G401.6 (cell line): Measurements from ENCODE around the gene MTERF2.

Experiments used
- FAIRE-seq: peaks from 2 replicates; lab custom pipeline; 2012; peaks lifted over from hg19 to GRCh38; lab: Jason Lieb, UNC

MTERF2 gene

GRCh38 chr12:106954462-106955376 is 32.2 kb downstream of the MTERF2 start:
- FAIRE-seq = no peak

GRCh38 chr12:106953352-106954250 is 33.3 kb downstream of the MTERF2 start:
- no peak for FAIRE-seq

GRCh38 chr12:106950591-106950990 is 36.4 kb downstream of the MTERF2 start:
- no peak for FAIRE-seq

- no peak for FAIRE-seq
Measured at GRCh38 chr12:106947461-106947860, 39.5 kb downstream of the MTERF2 start.

GRCh38 chr12:106945261-106945851 is 41.6 kb downstream of the MTERF2 start:
- peak; percentile 94 for FAIRE-seq

GRCh38 chr12:106942775-106943174 is 44.2 kb downstream of the MTERF2 start:
- FAIRE-seq = no peak

GRCh38 chr12:106941481-106942156 is 45.3 kb downstream of the MTERF2 start:
- no peak for FAIRE-seq

GRCh38 chr12:106934277-106934676 is 52.7 kb downstream of the MTERF2 start:
- FAIRE-seq = no peak
